GM18517 (cell line): ENCODE results near the gene GNAT2.

Experiments used
- ATAC-seq: cut with Tn5 transposase; IDR thresholded peaks from one replicate; pipeline ENCODE4 v1.9.1; 2021; ENCODE audit warnings: mild to moderate bottlenecking, moderate library complexity; ENCODE audit not compliant: unreplicated experiment

Gene GNAT2

GRCh38 chr1:109628540-109629321, 9.3 kb upstream of the GNAT2 start:
- ATAC-seq = no peak

- no peak for ATAC-seq
These were observed 8.4 kb upstream of the GNAT2 start for GRCh38 chr1:109627692-109628399.

- no peak for ATAC-seq
These were observed 7.4 kb upstream of the GNAT2 start for GRCh38 chr1:109626682-109627408.

- no peak for ATAC-seq
These were observed 6.5 kb upstream of the GNAT2 start for GRCh38 chr1:109625601-109626560.

- ATAC-seq = no peak
These were observed 5.8 kb upstream of the GNAT2 start for GRCh38 chr1:109625176-109625575.

- ATAC-seq = no peak
These were observed 5.0 kb upstream of the GNAT2 start for GRCh38 chr1:109624201-109625010.

- no peak for ATAC-seq
These were observed 4.3 kb upstream of the GNAT2 start for GRCh38 chr1:109623601-109624161.

GRCh38 chr1:109622895-109623294, 3.5 kb upstream of the GNAT2 start:
- ATAC-seq = no peak

- ATAC-seq = no peak
These were observed 2.9 kb upstream of the GNAT2 start for GRCh38 chr1:109622137-109622892.

- ATAC-seq = no peak
These were observed 2.1 kb upstream of the GNAT2 start for GRCh38 chr1:109621379-109622136.

- peak; percentile 69 for ATAC-seq
These were observed 1.4 kb upstream of the GNAT2 start for GRCh38 chr1:109620841-109621286.

GRCh38 chr1:109620401-109620791, 980 bp upstream of the GNAT2 start:
- ATAC-seq = no peak

- no peak for ATAC-seq
These were observed 498 bp downstream of the GNAT2 start for GRCh38 chr1:109618661-109619575.

- ATAC-seq = no peak
These were observed 2.1 kb downstream of the GNAT2 start for GRCh38 chr1:109617291-109617801.

- ATAC-seq = no peak
These were observed 3.0 kb downstream of the GNAT2 start for GRCh38 chr1:109616391-109616790.

GRCh38 chr1:109615879-109616278, 3.5 kb downstream of the GNAT2 start:
- no peak for ATAC-seq
